ENCODE data around the gene TARDBP. TPM values are rescaled to one million over a fixed set of nuclear protein-coding genes. Genes with fewer than 3 reads are reported as not detected.
"Not testable (repeated sequence)": the region's sequence is repeated elsewhere in the genome, so short reads cannot be mapped to it uniquely, and the experiment has no call there.

The TARDBP gene
- polyA plus RNA-seq, 1 experiment, result 55.5 TPM

DNA sequence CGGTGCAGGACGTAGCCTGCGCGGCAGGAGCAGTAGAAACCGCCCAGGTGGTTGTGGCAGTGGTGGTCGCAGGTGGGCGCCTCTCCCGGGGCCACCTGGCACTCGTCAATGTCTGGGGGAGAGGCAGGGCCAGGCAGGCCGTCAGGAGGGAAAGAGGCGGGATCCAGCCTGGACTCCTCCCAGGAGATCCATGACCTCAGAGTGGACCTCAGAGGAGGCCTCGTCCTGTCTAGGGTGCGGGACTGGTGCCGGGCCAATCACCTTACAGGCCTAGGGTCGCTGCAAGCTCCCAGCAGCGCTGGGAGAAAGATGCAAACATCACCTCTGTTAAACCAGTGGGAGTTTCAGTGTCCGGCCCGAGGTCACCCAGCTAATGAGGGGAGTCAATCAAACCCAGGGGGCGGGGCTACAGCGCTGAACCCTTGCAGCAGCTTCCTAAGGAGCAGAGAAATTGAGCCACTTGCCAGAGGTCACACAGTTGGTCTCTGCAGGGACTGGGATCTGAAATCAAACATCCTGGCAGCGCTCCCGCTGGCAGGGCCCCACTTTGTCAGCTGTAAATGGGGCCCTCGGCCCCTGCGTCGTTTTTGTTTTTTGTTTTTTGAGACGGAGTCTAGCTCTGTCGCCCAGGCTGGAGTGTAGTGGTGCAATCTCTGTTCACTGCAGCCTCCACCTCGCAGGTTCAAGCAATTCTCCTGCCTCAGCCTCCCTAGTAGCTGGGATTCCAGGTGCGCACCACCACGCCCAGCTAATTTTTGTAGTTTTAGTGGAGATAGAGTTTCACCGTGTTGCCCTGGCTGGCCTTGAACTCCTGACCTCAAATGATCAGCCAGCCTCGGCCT, 33.2 kb downstream of the TARDBP start:
- H3K36me3 ChIP-seq (ENCODE audit: control insufficient read depth, insufficient read depth, low read length), result no peaks in the 10 kb centered on the region
- DNase-seq (ENCODE audit: low read depth), result no peak
- H3K27me3 ChIP-seq (ENCODE audit: control insufficient read depth, insufficient read depth, low read length), result no peaks in the 10 kb centered on the region
- ChIA-PET CTCF (interaction anchor here (2.8 kb wide), 1 partner anchor 8 kb away, joined by 11 read pairs; no protein-coding TSS in a partner anchor), POLR2A (no interaction called here)
- TF ChIP-seq, protein P1, sequence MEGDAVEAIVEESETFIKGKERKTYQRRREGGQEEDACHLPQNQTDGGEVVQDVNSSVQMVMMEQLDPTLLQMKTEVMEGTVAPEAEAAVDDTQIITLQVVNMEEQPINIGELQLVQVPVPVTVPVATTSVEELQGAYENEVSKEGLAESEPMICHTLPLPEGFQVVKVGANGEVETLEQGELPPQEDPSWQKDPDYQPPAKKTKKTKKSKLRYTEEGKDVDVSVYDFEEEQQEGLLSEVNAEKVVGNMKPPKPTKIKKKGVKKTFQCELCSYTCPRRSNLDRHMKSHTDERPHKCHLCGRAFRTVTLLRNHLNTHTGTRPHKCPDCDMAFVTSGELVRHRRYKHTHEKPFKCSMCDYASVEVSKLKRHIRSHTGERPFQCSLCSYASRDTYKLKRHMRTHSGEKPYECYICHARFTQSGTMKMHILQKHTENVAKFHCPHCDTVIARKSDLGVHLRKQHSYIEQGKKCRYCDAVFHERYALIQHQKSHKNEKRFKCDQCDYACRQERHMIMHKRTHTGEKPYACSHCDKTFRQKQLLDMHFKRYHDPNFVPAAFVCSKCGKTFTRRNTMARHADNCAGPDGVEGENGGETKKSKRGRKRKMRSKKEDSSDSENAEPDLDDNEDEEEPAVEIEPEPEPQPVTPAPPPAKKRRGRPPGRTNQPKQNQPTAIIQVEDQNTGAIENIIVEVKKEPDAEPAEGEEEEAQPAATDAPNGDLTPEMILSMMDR (IDR thresholded peaks at IDR 0.05; ENCODE audit: insufficient read depth, low read depth, low read length), result no peak
- no peak overlapping the region for H3K4me3 ChIP-seq (ENCODE audit: low read depth, low read length)

DNA sequence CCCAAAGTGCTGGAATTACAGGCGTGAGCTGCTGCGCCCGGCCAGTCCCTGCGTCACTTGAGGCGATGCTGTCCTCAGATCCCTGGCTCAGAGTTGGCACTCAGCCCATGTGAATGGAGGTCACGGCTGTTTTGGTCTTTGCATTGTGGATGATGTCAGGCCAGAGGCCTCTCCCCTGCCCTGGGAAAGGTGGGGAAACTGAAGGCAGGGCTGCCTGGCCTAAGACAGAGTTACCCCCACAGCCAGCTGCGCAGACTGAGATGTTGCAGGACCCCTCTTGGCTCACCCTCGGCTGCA, 33.8 kb downstream of the TARDBP start:
- TF ChIP-seq, protein P1 (IDR thresholded peaks at IDR 0.05; ENCODE audit: insufficient read depth, low read depth, low read length), result no peak
- Histone ChIP-seq H3K4me3 (ENCODE audit: low read depth, low read length) (no peak overlapping the region), H3K27me3 (ENCODE audit: control insufficient read depth, insufficient read depth, low read length) (no peaks in the 10 kb centered on the region), H3K36me3 (ENCODE audit: control insufficient read depth, insufficient read depth, low read length) (no peaks in the 10 kb centered on the region)
- no peak for DNase-seq (ENCODE audit: low read depth)
- ChIA-PET POLR2A (no interaction called here), CTCF (interaction anchor here (2.8 kb wide), 1 partner anchor 9 kb away, joined by 11 read pairs; no protein-coding TSS in a partner anchor)

DNA sequence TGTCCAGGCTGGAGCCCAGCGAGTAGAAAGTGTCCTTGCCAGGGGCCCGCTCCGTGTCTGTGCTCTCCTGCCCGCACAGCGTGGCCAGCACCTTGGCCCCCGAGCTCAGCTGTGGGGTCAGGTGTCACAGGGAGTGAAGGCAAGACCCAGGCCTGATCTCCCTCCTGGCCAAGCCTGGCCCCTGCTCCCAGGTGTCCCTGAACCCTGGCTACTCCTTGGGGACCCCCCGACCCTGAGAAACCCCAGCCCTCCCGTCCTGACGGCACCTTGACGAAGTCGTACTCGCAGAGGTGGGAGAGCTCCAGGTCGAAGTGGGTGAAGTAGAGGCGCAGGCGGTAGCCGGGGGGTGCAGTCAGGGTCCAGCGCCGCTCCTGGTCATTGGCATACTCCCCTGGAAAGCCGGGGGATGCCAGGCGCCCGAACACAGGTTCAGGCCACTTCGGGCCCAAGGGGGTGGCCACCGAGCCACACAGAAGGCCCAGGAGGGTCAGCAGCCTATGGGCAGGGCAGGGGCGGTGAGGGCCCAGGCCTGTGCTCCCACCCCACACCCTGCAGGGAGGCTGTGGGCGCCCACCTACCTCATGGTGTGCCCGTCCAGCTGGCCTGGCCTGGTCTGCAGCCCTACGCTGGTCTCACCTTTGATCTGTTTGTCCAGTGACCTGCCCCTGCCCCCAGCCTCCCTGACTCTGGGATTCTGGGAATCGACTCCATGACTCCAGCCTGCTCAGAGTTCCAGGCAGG, 34.3 kb downstream of the TARDBP start, which contains the start of gene MASP2:
Gene MASP2, minus strand, starts transcription at position 615 of the 741 bp plus-strand sequence. Its CDS starts 32 bp downstream, at position 583.
- CTCF ChIA-PET, result interaction anchor here (2.8 kb wide), 1 partner anchor 9 kb away, joined by 11 read pairs; no protein-coding TSS in a partner anchor
- Histone ChIP-seq H3K4me3 (ENCODE audit: low read depth, low read length) (no peak within 1 kb of the TSS), H3K27me3 (ENCODE audit: control insufficient read depth, insufficient read depth, low read length) (no peaks in the 10 kb centered on the region), H3K36me3 (ENCODE audit: control insufficient read depth, insufficient read depth, low read length) (no peaks in the 10 kb centered on the region)
- POLR2A ChIA-PET, result no interaction called here
- no peak for DNase-seq (ENCODE audit: low read depth)
- TF ChIP-seq, protein P1 (IDR thresholded peaks at IDR 0.05; ENCODE audit: insufficient read depth, low read depth, low read length), result no peak

DNA sequence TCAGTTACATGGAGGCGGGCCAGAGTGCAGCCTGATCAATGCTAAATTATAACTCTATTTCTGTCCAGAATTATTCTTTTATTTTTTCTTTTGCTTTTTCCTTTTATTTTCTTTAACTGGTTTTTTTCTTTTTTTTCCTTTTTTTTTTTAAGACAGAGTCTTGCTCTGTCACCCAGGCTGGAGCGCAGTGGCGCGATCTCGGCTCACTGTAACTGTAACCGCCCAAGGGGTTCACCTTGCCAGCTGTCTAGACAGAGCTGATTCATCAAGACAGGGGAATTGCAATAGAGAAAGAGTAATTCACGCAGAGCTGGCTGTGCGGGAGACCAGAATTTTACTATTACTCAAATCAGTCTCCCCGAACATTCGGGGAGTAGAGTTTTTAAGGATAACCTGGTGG, 38.7 kb downstream of the TARDBP start:
- H3K27me3 ChIP-seq (ENCODE audit: control insufficient read depth, insufficient read depth, low read length); H3K4me3 ChIP-seq (ENCODE audit: low read depth, low read length); DNase-seq (ENCODE audit: low read depth); H3K36me3 ChIP-seq (ENCODE audit: control insufficient read depth, insufficient read depth, low read length): not testable (repeated sequence)
- POLR2A ChIA-PET, result interaction anchor here (0.6 kb wide), 1 partner anchor 578 kb away, joined by 3 read pairs; no protein-coding TSS in a partner anchor
- CTCF ChIA-PET, result interaction anchor here (4.9 kb wide), 1 partner anchor 14 kb away, joined by 36 read pairs; no protein-coding TSS in a partner anchor

DNA sequence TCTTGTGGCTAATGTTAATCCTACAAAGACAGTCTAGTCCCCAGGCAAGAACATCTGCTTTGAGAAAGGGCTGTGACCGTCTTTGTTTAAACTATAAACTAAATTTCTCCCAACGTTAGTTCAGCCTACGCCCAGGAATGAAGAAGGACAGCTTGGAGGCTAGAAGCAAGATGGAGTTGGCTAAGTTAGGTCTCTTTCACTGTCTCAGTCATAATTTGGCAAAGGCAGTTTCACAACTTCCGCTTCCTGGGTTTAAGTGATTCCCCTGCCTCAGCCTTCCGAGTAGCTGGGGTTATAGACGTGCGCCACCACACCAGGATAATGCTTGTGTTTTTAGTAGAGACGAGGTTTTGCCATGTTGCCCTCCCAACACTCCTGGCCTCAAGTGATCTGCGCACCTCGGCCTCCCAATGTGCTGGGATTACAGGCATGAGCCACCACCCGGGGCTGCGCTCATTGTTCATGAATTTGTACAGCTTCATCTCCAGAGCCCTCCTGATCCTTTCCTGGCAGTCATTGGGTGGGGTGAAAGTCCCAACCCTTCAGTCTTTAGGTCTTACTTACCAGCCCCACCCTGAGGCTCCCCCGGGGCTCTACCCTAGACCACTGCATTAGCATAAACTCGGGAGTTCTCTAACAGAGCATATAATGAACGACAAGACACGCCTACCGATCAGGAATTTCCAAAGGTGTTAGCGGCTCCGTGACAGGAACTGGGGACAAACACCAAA, 39.5 kb downstream of the TARDBP start:
- POLR2A ChIA-PET, result interaction anchor here (0.6 kb wide), 1 partner anchor 579 kb away, joined by 3 read pairs; no protein-coding TSS in a partner anchor
- CTCF ChIA-PET, result interaction anchor here (4.9 kb wide), 1 partner anchor 14 kb away, joined by 36 read pairs; no protein-coding TSS in a partner anchor

More for the DNA sequence above, 39.5 kb downstream of the TARDBP start:
- H3K36me3 ChIP-seq (ENCODE audit: control insufficient read depth, insufficient read depth, low read length), result peaks cover 14% of the 10 kb centered on the region
- TF ChIP-seq, protein P1 (IDR thresholded peaks at IDR 0.05; ENCODE audit: insufficient read depth, low read depth, low read length), result no peak
- no peaks in the 10 kb centered on the region for H3K27me3 ChIP-seq (ENCODE audit: control insufficient read depth, insufficient read depth, low read length)
- no peak overlapping the region for H3K4me3 ChIP-seq (ENCODE audit: low read depth, low read length)
- DNase-seq (ENCODE audit: low read depth), result no peak
